Endothelial cell of umbilical vein (primary cell): ENCODE data around the gene ATP1A4. TPM values are rescaled to one million over a fixed set of nuclear protein-coding genes. Genes with fewer than 3 reads are reported as not detected.

Source experiments
- BruUV-seq: library from RNA; stranded (reverse); fragments of 400-500 nt; replicated peaks from 2 replicates; lab custom pipeline; 2021; lab: Mats Ljungman, UMichigan
- CTCF ChIA-PET: fragments of 300-600, 350-600 bp; sonication (Branson Sonifier 250); formaldehyde crosslinking; loops from one replicate; lab custom pipeline; 2021; ENCODE audit warnings: antibody characterized with exemption, inconsistent platforms; lab: Charles Lee
- POLR2A ChIA-PET: fragments of 300-600, 350-600 bp; sonication (Branson Sonifier 250); formaldehyde crosslinking; loops from one replicate; lab custom pipeline; 2021; ENCODE audit warnings: antibody characterized with exemption, inconsistent platforms; lab: Charles Lee
- DNase-seq: peaks from one replicate; pipeline ENCODE4 v3.0.0-alpha.2; 2011; ENCODE audit warnings: low read depth, low spot score
- FAIRE-seq: peaks from 2 replicates; lab custom pipeline; 2011; peaks lifted over from hg19 to GRCh38; lab: Jason Lieb, UNC
- H2AFZ ChIP-seq: 2 replicates; pipeline ENCODE4 v1.6.0; 2012; ENCODE audit warnings: low read depth, low read length, control low read depth, inconsistent platforms
- H3K27ac ChIP-seq: 2 replicates; pipeline ENCODE4 v1.5.1; 2011; ENCODE audit warnings: low read depth, mild to moderate bottlenecking, control low read depth, low read length, moderate library complexity; ENCODE audit not compliant: insufficient read depth
- H3K27me3 ChIP-seq, 2 experiments: 2 replicates each; pipeline versions ENCODE4 v1.6.0 to v1.6.1; 2011; ENCODE audit warnings: low read length in 2 of 2, mixed read lengths in 1 of 2; ENCODE audit not compliant: control insufficient read depth in 2 of 2, insufficient read depth in 2 of 2
- H3K36me3 ChIP-seq, 2 experiments: 2 replicates in 1 of 2; 3 replicates in 1 of 2; pipeline ENCODE4 v1.5.1; 2011; ENCODE audit warnings: low read length in 2 of 2, mild to moderate bottlenecking in 1 of 2, moderate library complexity in 1 of 2; ENCODE audit not compliant: control insufficient read depth in 2 of 2, insufficient read depth in 2 of 2; ENCODE audit errors: extremely low read depth in 1 of 2
- H3K4me1 ChIP-seq: 3 replicates; pipeline ENCODE4 v1.5.1; 2011; ENCODE audit warnings: mild to moderate bottlenecking, low read length; ENCODE audit not compliant: control insufficient read depth, insufficient read depth; ENCODE audit errors: extremely low read depth
- H3K4me2 ChIP-seq: 2 replicates; pipeline ENCODE4 v1.6.1; 2011; ENCODE audit warnings: low read length, control low read depth, mixed read lengths; ENCODE audit not compliant: insufficient read depth
- H3K4me3 ChIP-seq, 3 experiments: fragments of 200-600 bp in 1 of 3; sonication (generic), shearing (Covaris generic) in 1 of 3; replicated peaks in 1 of 3; 2 replicates each; pipeline ENCODE4 v1.5.1; 2011 to 2016; ENCODE audit warnings: control low read depth in 3 of 3, low read length in 3 of 3, mild to moderate bottlenecking in 2 of 3, inconsistent platforms in 1 of 3, low read depth in 1 of 3, moderate library complexity in 1 of 3; ENCODE audit not compliant: insufficient read depth in 1 of 3
- H3K79me2 ChIP-seq: 2 replicates; pipeline ENCODE4 v1.6.0; 2012; ENCODE audit warnings: low read length, inconsistent platforms; ENCODE audit not compliant: control insufficient read depth, insufficient read depth
- H3K9ac ChIP-seq: replicated peaks from 2 replicates; pipeline ENCODE3; 2011; ENCODE audit warnings: low read length, control low read depth; ENCODE audit not compliant: insufficient read depth; ENCODE audit errors: extremely low read depth
- H3K9me1 ChIP-seq: replicated peaks from 3 replicates; pipeline ENCODE4 v1.6.0; 2011; ENCODE audit warnings: mild to moderate bottlenecking, low read length; ENCODE audit not compliant: control insufficient read depth, insufficient read depth; ENCODE audit errors: extremely low read depth
- H3K9me3 ChIP-seq: replicated peaks from 2 replicates; pipeline ENCODE4 v1.5.1; 2012; ENCODE audit warnings: low read length, inconsistent platforms; ENCODE audit not compliant: control insufficient read depth, insufficient read depth
- H4K20me1 ChIP-seq: replicated peaks from 2 replicates; pipeline ENCODE3; 2011; ENCODE audit warnings: mild to moderate bottlenecking, low read length; ENCODE audit not compliant: control insufficient read depth, insufficient read depth; ENCODE audit errors: extremely low read depth
- CTCF ChIP-seq, 2 donors: IDR thresholded peaks; 1 replicate in 1 of 2; 2 replicates in 1 of 2; pipeline ENCODE4 v1.5.1; 2011; ENCODE audit warnings: low read length in 2 of 2, mild to moderate bottlenecking in 2 of 2, moderate library complexity in 2 of 2, control low read depth in 1 of 2, inconsistent platforms in 1 of 2, low read depth in 1 of 2; ENCODE audit not compliant: insufficient read depth in 1 of 2; ENCODE audit errors: extremely low read depth in 1 of 2
- EZH2 ChIP-seq: IDR thresholded peaks from 2 replicates; pipeline ENCODE4 v1.6.1; 2012; ENCODE audit warnings: borderline replicate concordance, low read depth, mild to moderate bottlenecking, moderate library complexity, low read length, inconsistent platforms; ENCODE audit not compliant: severe bottlenecking
- FOS ChIP-seq: IDR thresholded peaks from 2 replicates; pipeline ENCODE4 v1.6.1; 2011; ENCODE audit warnings: mild to moderate bottlenecking, low read length, moderate library complexity, borderline replicate concordance; ENCODE audit not compliant: insufficient read depth
- JUN ChIP-seq: IDR thresholded peaks from 2 replicates; pipeline ENCODE4 v1.6.1; 2011; ENCODE audit warnings: borderline replicate concordance, low read depth; ENCODE audit not compliant: insufficient read length, insufficient read depth
- MAX ChIP-seq: IDR thresholded peaks from 2 replicates; pipeline ENCODE4 v1.6.1; 2011; ENCODE audit not compliant: insufficient read depth, insufficient read length
- POLR2AphosphoS5 ChIP-seq: IDR thresholded peaks from 2 replicates; pipeline ENCODE4 v1.6.1; 2012; ENCODE audit warnings: low read depth, mild to moderate bottlenecking, control low read depth, low read length, moderate library complexity; ENCODE audit not compliant: insufficient read depth
- dilution Hi-C: fragments of 300-500 bp; cut with MboI; formaldehyde crosslinking; loops from one replicate; pipeline ENCODE4 v1.15.0; 2019; ENCODE audit warnings: low sequenced_read_pairs; ENCODE audit not compliant: extremely low pct_ligation_motif_present
- intact Hi-C: fragments of 100-400 bp; cut with micrococcal nuclease; formaldehyde crosslinking; loops from one replicate; pipeline ENCODE4 v1.10.0; 2022
- polyA plus RNA-seq, 4 experiments: library from polyadenylated mRNA; depleted of rRNA in 3 of 4; stranded (reverse) in 3 of 4; unstranded in 1 of 4; fragments of >200 nt; gene quantifications; 2 replicates each; pipeline versions ENCODE4 v1.2.1 to v1.2.3, GENCODE V29; 2011 to 2012; ENCODE audit warnings: missing spikeins in 1 of 4
- total RNA-seq: library from RNA; stranded (reverse); gene quantifications from 2 replicates; pipeline ENCODE4 v1.2.3, GENCODE V29; 2021

The ATP1A4 gene
- total and polyA plus RNA-seq, 2 donors (not counting 3 experiments of a cell fraction or from before 2014, with no cell fraction given): not detected

- intact Hi-C loops (no loop called here), dilution Hi-C loops (no loop called here)
- Histone ChIP-seq H2AFZ (no peak overlapping the region), H4K20me1 (no peaks in the 10 kb centered on the region), H3K4me1 (no peaks in the 10 kb centered on the region), H3K79me2 (no peaks in the 10 kb centered on the region), H3K27ac (no peak overlapping the region), H3K9me1 (no peaks in the 10 kb centered on the region), H3K4me3 (no peak overlapping the region), H3K36me3 (no peaks in the 10 kb centered on the region), H3K4me2 (no peak overlapping the region), H3K27me3 (no peaks in the 10 kb centered on the region), H3K9ac (no peak overlapping the region), H3K9me3 (no peaks in the 10 kb centered on the region)
- DNase-seq (no peak), FAIRE-seq (no peak)
- no TSS peak for BruUV-seq
- ChIA-PET CTCF (interaction anchor here (1.1 to 1.2 kb wide), 2 partner anchors 11 to 14 kb away, joined by 3 read pairs; no protein-coding TSS in a partner anchor), POLR2A (no interaction called here)
- TF ChIP-seq FOS (no peak), JUN (no peak), POLR2AphosphoS5 (no peak), CTCF (IDR thresholded peaks at IDR 0.05; ENCODE audit: extremely low read depth in 1 of 2, insufficient read depth in 1 of 2, low read depth in 1 of 2, low read length in 2 of 2) (no peak), MAX (no peak), EZH2 (no peak)
Observed at GRCh38 chr1:160128636-160129035, 22.8 kb upstream of the ATP1A4 start.
